Measurements from ENCODE around the gene TNS4. TPM values are rescaled to one million over a fixed set of nuclear protein-coding genes. Genes with fewer than 3 reads are reported as not detected.

The TNS4 gene
- total and polyA plus RNA-seq, 9 of the 15 experiments (the other 6 are each of a cell fraction or from before 2014, with no cell fraction given), result 0.04 to 0.73 (median 0.24) TPM; not detected in 1

DNA sequence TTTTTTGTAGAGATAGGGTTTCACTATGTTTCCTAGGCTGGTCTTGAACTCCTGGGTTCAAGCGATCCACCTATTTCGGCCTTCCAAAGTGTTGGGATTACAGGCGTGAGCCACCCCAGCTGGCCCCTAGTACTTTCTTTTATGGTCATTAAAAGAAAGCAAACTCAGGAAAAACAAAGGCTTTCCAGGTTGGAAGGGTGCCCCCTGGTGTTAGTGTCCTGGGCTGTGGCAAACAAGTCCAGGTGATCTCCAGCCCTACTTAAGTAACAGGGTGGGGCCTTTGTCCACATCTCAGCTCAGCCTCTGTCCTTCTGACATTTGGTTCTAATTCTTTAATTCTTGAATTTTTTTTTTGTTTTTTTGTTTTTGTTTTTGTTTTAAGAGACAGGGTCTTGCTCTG is 51.2 kb downstream of the TNS4 start:
- Histone ChIP-seq H3K9me1 (ENCODE audit: control insufficient read depth, insufficient read depth, low read length) (no peaks in the 10 kb centered on the region), H3K79me2 (ENCODE audit: control insufficient read depth, insufficient read depth, low read length) (peaks cover 13% of the 10 kb centered on the region), H4K20me1 (replicated peaks; ENCODE audit: control insufficient read depth, insufficient read depth, low read length) (no peaks in the 10 kb centered on the region), H3K27ac (ENCODE audit: extremely low read depth, low read depth, low read length) (no peak overlapping the region), H3K9me3 (replicated peaks; ENCODE audit: control insufficient read depth, insufficient read depth, low read depth, low read length) (no peaks in the 10 kb centered on the region), H3K9ac (ENCODE audit: insufficient read depth in 1 of 2, low read depth in 2 of 2, low read length in 2 of 2) (no peak overlapping the region), H3K4me1 (replicated peaks in 1 of 2; ENCODE audit: control insufficient read depth in 2 of 2, insufficient read depth in 2 of 2, low read length in 2 of 2) (peaks cover 8 to 18% of the 10 kb centered on the region in 2 experiments), H3K27me3 (ENCODE audit: control insufficient read depth in 2 of 2, insufficient read depth in 2 of 2, low read length in 2 of 2) (no peaks in the 10 kb centered on the region), H2AFZ (ENCODE audit: low read depth, low read length) (no peak overlapping the region), H3K4me2 (ENCODE audit: insufficient read depth, low read length) (no peak overlapping the region), H3K36me3 (ENCODE audit: control insufficient read depth, insufficient read depth, low read length) (peaks cover 23% of the 10 kb centered on the region; the same call in 2 of the 3 replicates), H3K4me3 (no peak overlapping the region)
- no TSS peak for BruUV-seq (replicated peaks)
- ChIA-PET POLR2A (interaction anchor here (0.7 to 2.3 kb wide), 4 partner anchors 8 to 254 kb away, joined by 3 to 6 read pairs (median 4); no protein-coding TSS in a partner anchor), CTCF (ENCODE audit: low intra/inter-chr PET ratio) (interaction anchor here (0.7 to 1.7 kb wide), 3 partner anchors 51 to 110 kb away, joined by 3 to 5 read pairs (median 4); no protein-coding TSS in a partner anchor)
- FAIRE-seq (peak; percentile 80), DNase-seq (ENCODE audit: extremely low read depth in 1 of 4, low spot score in 3 of 4) (peak; percentile 65 to 80 (median 78)), ATAC-seq (peak; percentile 86)
- in situ Hi-C loops (cut with MboI) (no loop called here), intact Hi-C loops (cut with micrococcal nuclease) (no loop called here)
- 27% methylated on average over 3 of the region's 3 CpGs for WGBS (ENCODE audit: insufficient coverage, low coverage, missing lambda C conversion rate)
- TF ChIP-seq MIER1 (IDR thresholded peaks at IDR 0.05; ENCODE audit: low read depth) (no peak), SMARCA5 (IDR thresholded peaks at IDR 0.05) (no peak), SMC3 (conservative IDR thresholded peaks at IDR 0.05; ENCODE audit: insufficient read depth, low read depth, low read length) (peak; percentile 57; the same call in 1 of the 2 replicates), POLR2AphosphoS5 (IDR thresholded peaks at IDR 0.05; ENCODE audit: control insufficient read depth, insufficient read depth, low read depth, low read length) (no peak), SETDB1 (IDR thresholded peaks at IDR 0.05; ENCODE audit: low read length) (no peak), FOXJ3 (CRISPR knock-in tag; IDR thresholded peaks at IDR 0.05) (no peak), PRPF4 (IDR thresholded peaks at IDR 0.05; ENCODE audit: insufficient read depth, low read depth, low read length, poor library complexity, severe bottlenecking) (no peak)
- TF ChIP-seq, protein P1, sequence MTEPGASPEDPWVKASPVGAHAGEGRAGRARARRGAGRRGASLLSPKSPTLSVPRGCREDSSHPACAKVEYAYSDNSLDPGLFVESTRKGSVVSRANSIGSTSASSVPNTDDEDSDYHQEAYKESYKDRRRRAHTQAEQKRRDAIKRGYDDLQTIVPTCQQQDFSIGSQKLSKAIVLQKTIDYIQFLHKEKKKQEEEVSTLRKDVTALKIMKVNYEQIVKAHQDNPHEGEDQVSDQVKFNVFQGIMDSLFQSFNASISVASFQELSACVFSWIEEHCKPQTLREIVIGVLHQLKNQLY (CRISPR knock-in tag; conservative IDR thresholded peaks at IDR 0.05), result no peak
- TF ChIP-seq, protein P2, sequence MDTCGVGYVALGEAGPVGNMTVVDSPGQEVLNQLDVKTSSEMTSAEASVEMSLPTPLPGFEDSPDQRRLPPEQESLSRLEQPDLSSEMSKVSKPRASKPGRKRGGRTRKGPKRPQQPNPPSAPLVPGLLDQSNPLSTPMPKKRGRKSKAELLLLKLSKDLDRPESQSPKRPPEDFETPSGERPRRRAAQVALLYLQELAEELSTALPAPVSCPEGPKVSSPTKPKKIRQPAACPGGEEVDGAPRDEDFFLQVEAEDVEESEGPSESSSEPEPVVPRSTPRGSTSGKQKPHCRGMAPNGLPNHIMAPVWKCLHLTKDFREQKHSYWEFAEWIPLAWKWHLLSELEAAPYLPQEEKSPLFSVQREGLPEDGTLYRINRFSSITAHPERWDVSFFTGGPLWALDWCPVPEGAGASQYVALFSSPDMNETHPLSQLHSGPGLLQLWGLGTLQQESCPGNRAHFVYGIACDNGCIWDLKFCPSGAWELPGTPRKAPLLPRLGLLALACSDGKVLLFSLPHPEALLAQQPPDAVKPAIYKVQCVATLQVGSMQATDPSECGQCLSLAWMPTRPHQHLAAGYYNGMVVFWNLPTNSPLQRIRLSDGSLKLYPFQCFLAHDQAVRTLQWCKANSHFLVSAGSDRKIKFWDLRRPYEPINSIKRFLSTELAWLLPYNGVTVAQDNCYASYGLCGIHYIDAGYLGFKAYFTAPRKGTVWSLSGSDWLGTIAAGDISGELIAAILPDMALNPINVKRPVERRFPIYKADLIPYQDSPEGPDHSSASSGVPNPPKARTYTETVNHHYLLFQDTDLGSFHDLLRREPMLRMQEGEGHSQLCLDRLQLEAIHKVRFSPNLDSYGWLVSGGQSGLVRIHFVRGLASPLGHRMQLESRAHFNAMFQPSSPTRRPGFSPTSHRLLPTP (IDR thresholded peaks at IDR 0.05; ENCODE audit: borderline replicate concordance, extremely low read depth, insufficient read length), result no peak

All from K562 (cell line).